ENCODE data around the gene ARIH2. TPM values are rescaled to one million over a fixed set of nuclear protein-coding genes. Genes with fewer than 3 reads are reported as not detected.

Gene ARIH2
- polyA plus RNA-seq, 4 donors = 61.8 to 78.2 (median 68.3) TPM

- DNase-seq (ENCODE audit: low read depth in 4 of 4, low spot score in 3 of 4) = no peak
Observed at GRCh38 chr3:49017229-49017970, 98.8 kb downstream of the ARIH2 start.

GRCh38 chr3:49017971-49018706, 99.5 kb downstream of the ARIH2 start, which contains the start of gene DALRD3:
TSS of gene DALRD3 (minus strand) at chr3:49018580. CDS start at chr3:49018564, 16 bp downstream.
- no peak for DNase-seq (ENCODE audit: low read depth in 4 of 4, low spot score in 3 of 4)

- DNase-seq (ENCODE audit: low read depth in 4 of 4, low spot score in 3 of 4) = no peak
Observed at GRCh38 chr3:49018707-49019006, 100.0 kb downstream of the ARIH2 start.

- no peak for DNase-seq (ENCODE audit: low read depth in 4 of 4, low spot score in 3 of 4)
Observed at GRCh38 chr3:49019941-49020329, 101.3 kb downstream of the ARIH2 start.

- DNase-seq (ENCODE audit: low read depth in 4 of 4, low spot score in 3 of 4) = no peak
Observed at GRCh38 chr3:49020330-49021212, 101.9 kb downstream of the ARIH2 start.

- peak; percentile 96 to 98 (median 97) for DNase-seq (ENCODE audit: low read depth in 4 of 4, low spot score in 3 of 4)
Observed at GRCh38 chr3:49021213-49021812, 102.7 kb downstream of the ARIH2 start.

GRCh38 chr3:49021813-49022687, 103.4 kb downstream of the ARIH2 start, which contains the start of gene NDUFAF3:
TSS of gene NDUFAF3 (plus strand) at chr3:49022121. CDS start at chr3:49022145, 24 bp downstream.
- DNase-seq (ENCODE audit: low read depth in 4 of 4, low spot score in 3 of 4) = peak; percentile 82 to 92 (median 84)

GRCh38 chr3:49022688-49023171, 104.1 kb downstream of the ARIH2 start:
- DNase-seq (ENCODE audit: low read depth in 4 of 4, low spot score in 3 of 4) = no peak

- no peak for DNase-seq (ENCODE audit: low read depth in 4 of 4, low spot score in 3 of 4)
Observed at GRCh38 chr3:49023775-49024174, 105.1 kb downstream of the ARIH2 start.

- DNase-seq (ENCODE audit: low read depth in 4 of 4, low spot score in 3 of 4) = no peak
Observed at GRCh38 chr3:49024449-49024848, 105.8 kb downstream of the ARIH2 start.

- DNase-seq (ENCODE audit: low read depth in 4 of 4, low spot score in 3 of 4) = no peak
Observed at GRCh38 chr3:49025005-49025792, 106.6 kb downstream of the ARIH2 start.

- DNase-seq (ENCODE audit: low read depth in 4 of 4, low spot score in 3 of 4) = no peak
Observed at GRCh38 chr3:49025793-49026520, 107.3 kb downstream of the ARIH2 start.

- no peak for DNase-seq (ENCODE audit: low read depth in 4 of 4, low spot score in 3 of 4)
Observed at GRCh38 chr3:49026536-49026935, 107.9 kb downstream of the ARIH2 start.

- no peak for DNase-seq (ENCODE audit: low read depth in 4 of 4, low spot score in 3 of 4)
Observed at GRCh38 chr3:49027634-49028033, 109.0 kb downstream of the ARIH2 start.

- DNase-seq (ENCODE audit: low read depth in 4 of 4, low spot score in 3 of 4) = no peak
Observed at GRCh38 chr3:49028298-49028672, 109.6 kb downstream of the ARIH2 start.

GRCh38 chr3:49028673-49029562, 110.3 kb downstream of the ARIH2 start, which contains the start of gene IMPDH2:
TSS of gene IMPDH2 (minus strand) at chr3:49029398. CDS start at chr3:49029350, 48 bp downstream.
- DNase-seq (ENCODE audit: low read depth in 4 of 4, low spot score in 3 of 4) = peak; percentile 87 to 97 (median 88)

- DNase-seq (ENCODE audit: low read depth in 4 of 4, low spot score in 3 of 4) = no peak
Observed at GRCh38 chr3:49029563-49029884, 110.9 kb downstream of the ARIH2 start.
